ENCODE results near the gene OBSCN. TPM values are rescaled to one million over a fixed set of nuclear protein-coding genes. Genes with fewer than 3 reads are reported as not detected.

Gene OBSCN
- total RNA-seq, 1 donor from 2014 or later: 17.5 TPM

GRCh38 chr1:228163007-228163753, 44.7 kb upstream of the OBSCN start:
- peaks cover 2% of the 10 kb centered on the region for H3K36me3 Mint-ChIP-seq (ENCODE audit: low read depth, unreplicated experiment)
- Histone ChIP-seq H3K9ac (ENCODE audit: low read length) (peak overlapping the region; percentile 58), H3K9me3 (ENCODE audit: insufficient read depth, low read depth, low read length) (peaks cover 2% of the 10 kb centered on the region), H3K4me3 (ENCODE audit: insufficient read depth, low read depth, low read length) (no peak overlapping the region), H2AFZ (ENCODE audit: low read depth, low read length) (peak overlapping the region; percentile 26), H3K4me2 (ENCODE audit: low read length) (peak overlapping the region; percentile 57), H4K20me1 (ENCODE audit: insufficient read depth, low read length) (no peaks in the 10 kb centered on the region), H3K4me1 (ENCODE audit: insufficient read depth, low read length) (peaks cover 28% of the 10 kb centered on the region), H3K79me2 (ENCODE audit: insufficient read depth, low read length) (peaks cover 18% of the 10 kb centered on the region), H3K27ac (ENCODE audit: low read depth, low read length) (peak overlapping the region; percentile 63), H3K36me3 (ENCODE audit: insufficient read depth, low read length) (no peaks in the 10 kb centered on the region), H3K27me3 (ENCODE audit: insufficient read depth, low read length) (peaks cover 7% of the 10 kb centered on the region)
- no peak overlapping the region for H3K27ac Mint-ChIP-seq (ENCODE audit: unreplicated experiment)
- peaks cover 3% of the 10 kb centered on the region for H3K27me3 Mint-ChIP-seq (ENCODE audit: low read depth, unreplicated experiment)
- FAIRE-seq (no peak), DNase-seq (ENCODE audit: low read depth) (peak; percentile 65)
- H3K9me3 Mint-ChIP-seq (ENCODE audit: unreplicated experiment): peaks cover 2% of the 10 kb centered on the region
- H3K4me3 Mint-ChIP-seq (ENCODE audit: unreplicated experiment): no peak overlapping the region
- peaks cover 5% of the 10 kb centered on the region for H3K4me1 Mint-ChIP-seq (ENCODE audit: low read depth, unreplicated experiment)
- TF ChIP-seq CTCF (IDR thresholded peaks at IDR 0.05; ENCODE audit: insufficient read depth, low read depth, low read length) (no peak), EZH2 (IDR thresholded peaks at IDR 0.05; ENCODE audit: insufficient read depth, low read length) (no peak)

GRCh38 chr1:228163776-228164519, 43.9 kb upstream of the OBSCN start:
- Histone ChIP-seq H3K9ac (ENCODE audit: low read length) (no peak overlapping the region), H3K4me1 (ENCODE audit: insufficient read depth, low read length) (peaks cover 28% of the 10 kb centered on the region), H3K4me3 (ENCODE audit: insufficient read depth, low read depth, low read length) (no peak overlapping the region), H3K79me2 (ENCODE audit: insufficient read depth, low read length) (peaks cover 25% of the 10 kb centered on the region), H3K36me3 (ENCODE audit: insufficient read depth, low read length) (no peaks in the 10 kb centered on the region), H3K4me2 (ENCODE audit: low read length) (peak overlapping the region; percentile 94), H4K20me1 (ENCODE audit: insufficient read depth, low read length) (no peaks in the 10 kb centered on the region), H2AFZ (ENCODE audit: low read depth, low read length) (no peak overlapping the region), H3K9me3 (ENCODE audit: insufficient read depth, low read depth, low read length) (no peaks in the 10 kb centered on the region), H3K27ac (ENCODE audit: low read depth, low read length) (no peak overlapping the region), H3K27me3 (ENCODE audit: insufficient read depth, low read length) (peaks cover 2% of the 10 kb centered on the region)
- Mint-ChIP-seq H3K36me3 (ENCODE audit: low read depth, unreplicated experiment) (peaks cover 2% of the 10 kb centered on the region), H3K9me3 (ENCODE audit: unreplicated experiment) (peaks cover 2% of the 10 kb centered on the region), H3K27ac (ENCODE audit: unreplicated experiment) (peak overlapping the region; percentile 69), H3K4me3 (ENCODE audit: unreplicated experiment) (peak overlapping the region; percentile 57), H3K4me1 (ENCODE audit: low read depth, unreplicated experiment) (peaks cover 5% of the 10 kb centered on the region), H3K27me3 (ENCODE audit: low read depth, unreplicated experiment) (peaks cover 3% of the 10 kb centered on the region)
- FAIRE-seq (no peak), DNase-seq (ENCODE audit: low read depth) (no peak)
- TF ChIP-seq EZH2 (IDR thresholded peaks at IDR 0.05; ENCODE audit: insufficient read depth, low read length) (no peak), CTCF (IDR thresholded peaks at IDR 0.05; ENCODE audit: insufficient read depth, low read depth, low read length) (no peak)
